GM12874 (cell line): ENCODE data around the gene CLCN6.

Experiments used
- CTCF ChIP-seq: IDR thresholded peaks from 2 replicates; pipeline ENCODE4 v1.5.1; 2011; ENCODE audit warnings: low read depth, mild to moderate bottlenecking, control low read depth, low read length, moderate library complexity; ENCODE audit not compliant: insufficient read depth

Gene CLCN6

GRCh38 chr1:11793819-11794218, 12.2 kb upstream of the CLCN6 start:
- TF ChIP-seq CTCF, result no peak

- no peak for TF ChIP-seq CTCF
Measured at GRCh38 chr1:11794446-11795237, 11.3 kb upstream of the CLCN6 start.

- no peak for TF ChIP-seq CTCF
Measured at GRCh38 chr1:11795238-11795890, 10.6 kb upstream of the CLCN6 start.

- no peak for TF ChIP-seq CTCF
Measured at GRCh38 chr1:11796036-11796828, 9.8 kb upstream of the CLCN6 start.

- TF ChIP-seq CTCF, result no peak
Measured at GRCh38 chr1:11797525-11798216, 8.3 kb upstream of the CLCN6 start.

GRCh38 chr1:11799099-11799498, 6.9 kb upstream of the CLCN6 start:
- TF ChIP-seq CTCF, result no peak

- TF ChIP-seq CTCF, result no peak
Measured at GRCh38 chr1:11799896-11800295, 6.1 kb upstream of the CLCN6 start.
